Ovary (tissue), 9 donors: ENCODE results near the gene WNT3. TPM values are rescaled to one million over a fixed set of nuclear protein-coding genes. Genes with fewer than 3 reads are reported as not detected.

Experiments
- DNase-seq, 5 donors: peaks; one replicate each; pipeline ENCODE4 v3.0.0-alpha.2; 2019 to 2020
- H3K27ac ChIP-seq, 2 donors: fragments of 200-600 bp; one replicate each; pipeline versions ENCODE4 v1.5.1 to v1.8.0; 2019 to 2022
- H3K27me3 ChIP-seq: fragments of 200-600 bp; one replicate; pipeline ENCODE4 v1.8.0; 2022
- H3K36me3 ChIP-seq: fragments of 200-600 bp; sonication (generic); one replicate; pipeline ENCODE4 v1.5.1; 2019
- H3K4me1 ChIP-seq: one replicate; pipeline ENCODE4 v1.8.1; 2013; ENCODE audit warnings: mild to moderate bottlenecking, moderate library complexity; ENCODE audit not compliant: insufficient read depth
- H3K4me3 ChIP-seq: fragments of 200-600 bp; sonication (generic); one replicate; pipeline ENCODE4 v1.5.1; 2017
- H3K9me3 ChIP-seq, 2 donors: fragments of 200-600 bp in 1 of 2; sonication (generic) in 1 of 2; one replicate each; pipeline versions ENCODE4 v1.5.1 to v1.8.1; 2013 to 2019; ENCODE audit warnings: mild to moderate bottlenecking in 1 of 2, moderate library complexity in 1 of 2
- EP300 ChIP-seq: sonication (generic); formaldehyde crosslinking; IDR thresholded peaks from one replicate; pipeline ENCODE4 v1.6.1; 2017; ENCODE audit warnings: antibody characterized with exemption
- POLR2A ChIP-seq: fragments of 450-650 bp; IDR thresholded peaks from one replicate; pipeline ENCODE4 v1.6.1; 2017; ENCODE audit warnings: antibody characterized with exemption, mild to moderate bottlenecking, moderate library complexity
- WGBS, 3 donors: extraction: QIAGEN DNeasy Blood & Tissue Kit in 1 of 3; methylation state at CpG; one replicate each; pipeline versions ENCODE4 v1.1.5 to v1.1.7; 2013 to 2017; 5-methylcytosine and 5-hydroxymethylcytosine counted together
- intact Hi-C, 4 donors: fragments of 100-400 bp; cut with DNase I; formaldehyde crosslinking; loops; one replicate each; pipeline versions ENCODE4 v1.11.0 to v1.15.1; 2022 to 2023
- polyA plus RNA-seq, 2 donors: library from polyadenylated mRNA; stranded (reverse); fragments of 200-250 nt in 1 of 2; fragments of 350-450 nt in 1 of 2; fragmentation: Illumina TruSeq in 1 of 2; extraction: RNeasy Lipid Tissue Mini Kit (QIAGEN cat#74804) in 1 of 2; gene quantifications; one replicate each; pipeline ENCODE4 v1.2.3, GENCODE V29; 2013 to 2014
- total RNA-seq, 7 donors: library from RNA; depleted of rRNA in 2 of 7; stranded (reverse); fragments of >200 nt in 2 of 7; fragmentation: NEBNext Ultra II Directional in 3 of 7; extraction: Animal tissue kit (Norgen Biotek cat#: 25700) in 3 of 7; gene quantifications; one replicate each; pipeline versions ENCODE4 v1.1.0 to v1.2.4, GENCODE V29; 2016 to 2023
- TF ChIP-seq, protein P1 (sequence below), 3 donors: fragments of 450-650 bp in 2 of 3; fragments of 200-600 bp in 1 of 3; IDR thresholded peaks; one replicate each; pipeline versions ENCODE4 v1.5.1 to v1.8.0; 2016 to 2022; ENCODE audit warnings: antibody characterized with exemption in 3 of 3, mild to moderate bottlenecking in 1 of 3
- donor health status: DM: no; HTN: no; CAD: no; lungs with moderate emphysema.
- donor health status: DM: no; HTN: no; CAD: no.
- donor health status: Bipolar disorder and iron deficiency.
- donor health status: DM: yes; HTN: yes; CAD: no.
- donor health status: DM: no; HTN: no; CAD: no.
- donor health status: DM: yes; HTN: yes; CAD: no.

WNT3 gene
- total and polyA plus RNA-seq, 9 donors = 0.23 to 1.7 (median 0.57) TPM; not detected in 1

DNA sequence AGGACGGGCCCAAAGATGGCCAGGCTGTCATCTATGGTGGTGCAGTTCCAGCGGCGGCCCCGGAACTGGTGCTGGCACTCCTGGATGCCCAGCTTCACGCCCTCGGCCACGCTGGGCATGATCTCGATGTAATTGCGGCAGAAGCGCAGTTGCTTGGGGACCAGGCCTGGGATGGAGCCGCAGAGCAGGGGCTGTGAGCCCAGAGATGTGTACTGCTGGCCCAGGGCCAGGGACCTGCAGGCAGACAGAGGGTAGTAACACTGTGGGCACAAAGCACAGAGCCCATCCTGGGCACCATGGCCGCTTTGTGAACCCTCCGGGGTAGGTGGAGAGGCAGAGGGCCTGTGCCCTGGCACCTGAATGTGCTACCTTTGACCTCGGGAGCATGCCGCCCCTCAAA lies 44.8 kb downstream of the WNT3 start:
- Histone ChIP-seq H3K27me3 (no peaks in the 10 kb centered on the region), H3K27ac (no peak overlapping the region), H3K36me3 (no peaks in the 10 kb centered on the region), H3K4me3 (no peak overlapping the region), H3K4me1 (peaks cover 8% of the 10 kb centered on the region), H3K9me3 (no peaks in the 10 kb centered on the region)
- WGBS, 3 donors = 89 to 92% (median 89%) methylated on average over 15 of the region's 15 CpGs
- TF ChIP-seq EP300 (no peak), POLR2A (no peak)
- TF ChIP-seq, protein P1, sequence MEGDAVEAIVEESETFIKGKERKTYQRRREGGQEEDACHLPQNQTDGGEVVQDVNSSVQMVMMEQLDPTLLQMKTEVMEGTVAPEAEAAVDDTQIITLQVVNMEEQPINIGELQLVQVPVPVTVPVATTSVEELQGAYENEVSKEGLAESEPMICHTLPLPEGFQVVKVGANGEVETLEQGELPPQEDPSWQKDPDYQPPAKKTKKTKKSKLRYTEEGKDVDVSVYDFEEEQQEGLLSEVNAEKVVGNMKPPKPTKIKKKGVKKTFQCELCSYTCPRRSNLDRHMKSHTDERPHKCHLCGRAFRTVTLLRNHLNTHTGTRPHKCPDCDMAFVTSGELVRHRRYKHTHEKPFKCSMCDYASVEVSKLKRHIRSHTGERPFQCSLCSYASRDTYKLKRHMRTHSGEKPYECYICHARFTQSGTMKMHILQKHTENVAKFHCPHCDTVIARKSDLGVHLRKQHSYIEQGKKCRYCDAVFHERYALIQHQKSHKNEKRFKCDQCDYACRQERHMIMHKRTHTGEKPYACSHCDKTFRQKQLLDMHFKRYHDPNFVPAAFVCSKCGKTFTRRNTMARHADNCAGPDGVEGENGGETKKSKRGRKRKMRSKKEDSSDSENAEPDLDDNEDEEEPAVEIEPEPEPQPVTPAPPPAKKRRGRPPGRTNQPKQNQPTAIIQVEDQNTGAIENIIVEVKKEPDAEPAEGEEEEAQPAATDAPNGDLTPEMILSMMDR (IDR thresholded peaks at IDR 0.05) = no peak
- intact Hi-C loops = no loop called here
- no peak for DNase-seq

DNA sequence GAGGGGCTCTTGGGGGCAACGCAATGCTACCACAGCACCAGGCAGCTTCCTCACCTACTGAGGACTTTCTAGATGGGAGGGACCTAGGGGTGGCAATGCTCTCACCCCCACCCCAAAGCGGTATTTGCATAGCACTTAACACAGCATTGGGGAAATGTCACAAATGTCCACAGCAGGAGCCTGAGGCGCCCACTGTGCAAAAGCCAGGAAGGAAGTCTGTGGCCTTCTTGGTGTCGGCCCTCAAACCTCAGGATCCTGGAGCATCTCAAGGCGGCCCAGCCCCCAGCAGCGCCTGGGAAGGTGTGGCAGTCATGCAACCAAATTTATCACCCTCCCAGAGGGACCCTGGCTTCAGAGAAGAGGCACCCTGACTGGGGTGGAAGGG lies 45.3 kb downstream of the WNT3 start:
- no peak for TF ChIP-seq EP300
- TF ChIP-seq, protein P1 (IDR thresholded peaks at IDR 0.05) = no peak
- no peak for TF ChIP-seq POLR2A
- H3K27me3 ChIP-seq = no peaks in the 10 kb centered on the region
- intact Hi-C loops = no loop called here
- H3K9me3 ChIP-seq = no peaks in the 10 kb centered on the region
- no peak for DNase-seq
- H3K4me3 ChIP-seq = no peak overlapping the region
- H3K4me1 ChIP-seq = peaks cover 8% of the 10 kb centered on the region
- WGBS, 3 donors = 91 to 96% (median 94%) methylated on average over 6 of the region's 6 CpGs
- H3K27ac ChIP-seq = no peak overlapping the region
- no peaks in the 10 kb centered on the region for H3K36me3 ChIP-seq

- DNase-seq = no peak
- H3K27me3 ChIP-seq = no peaks in the 10 kb centered on the region
- intact Hi-C loops = no loop called here
Observed at GRCh38 chr17:46772475-46773220, 45.8 kb downstream of the WNT3 start.

GRCh38 chr17:46771561-46772474 lies 46.7 kb downstream of the WNT3 start:
- 3 to 7% (median 3%) methylated on average over 49 to 132 of the region's 135 CpGs for WGBS, 3 donors
- no peak for TF ChIP-seq EP300
- no peak for TF ChIP-seq POLR2A
- TF ChIP-seq, protein P1 (IDR thresholded peaks at IDR 0.05) = no peak
- intact Hi-C loops = no loop called here
- H3K9me3 ChIP-seq = no peaks in the 10 kb centered on the region
- peak overlapping the region; percentile 41 for H3K4me3 ChIP-seq
- no peak overlapping the region for H3K27ac ChIP-seq
- peak in 2 of 5 donors; percentile 40 to 52 for DNase-seq
- peaks cover 8% of the 10 kb centered on the region for H3K4me1 ChIP-seq
- H3K36me3 ChIP-seq = no peaks in the 10 kb centered on the region
- H3K27me3 ChIP-seq = no peaks in the 10 kb centered on the region

More at GRCh38 chr17:46772475-46773220, 45.8 kb downstream of the WNT3 start:
- Histone ChIP-seq H3K4me1 (peaks cover 8% of the 10 kb centered on the region), H3K36me3 (no peaks in the 10 kb centered on the region), H3K27ac (no peak overlapping the region), H3K4me3 (no peak overlapping the region), H3K9me3 (no peaks in the 10 kb centered on the region)
- WGBS, 3 donors = 35 to 36% (median 36%) methylated on average over 16 of the region's 16 CpGs
- TF ChIP-seq EP300 (no peak), POLR2A (no peak)
- TF ChIP-seq, protein P1 (IDR thresholded peaks at IDR 0.05) = no peak
